Measurements from ENCODE around the gene CD101. TPM values are rescaled to one million over a fixed set of nuclear protein-coding genes. Genes with fewer than 3 reads are reported as not detected.

Gene CD101
- total and polyA plus RNA-seq, 4 experiments from 2014 or later: 2.1 to 9.1 (median 3.9) TPM

GRCh38 chr1:117011334-117011733, 9.8 kb downstream of the CD101 start:
- H3K36me3 ChIP-seq (ENCODE audit: insufficient read depth, low read length): no peaks in the 10 kb centered on the region
- peaks cover 18% of the 10 kb centered on the region for H3K4me1 ChIP-seq (ENCODE audit: insufficient read depth, low read length)
- POLR2A ChIA-PET (ENCODE audit: partially characterized antibody): no interaction called here
- H3K27me3 ChIP-seq (ENCODE audit: insufficient read depth, low read length): no peaks in the 10 kb centered on the region
- no peak overlapping the region for H3K4me3 ChIP-seq (ENCODE audit: low read length in 2 of 2)
- Mint-ChIP-seq H3K36me3 (peaks cover 0 to 11% of the 10 kb centered on the region in 2 donors), H3K4me1 (peaks cover 15 to 24% (median 20%) of the 10 kb centered on the region in 4 donors), H3K27ac (no peak overlapping the region), H3K4me3 (no peak overlapping the region), H3K27me3 (no peaks in the 10 kb centered on the region), H3K9me3 (no peaks in the 10 kb centered on the region)
- no peak overlapping the region for H3K27ac ChIP-seq (ENCODE audit: low read depth, low read length)
- CTCF ChIA-PET (ENCODE audit: partially characterized antibody): no interaction called here
- DNase-seq: no peak
- H3K9me3 ChIP-seq (ENCODE audit: control insufficient read depth in 1 of 2, low read length in 2 of 2): no peaks in the 10 kb centered on the region
- intact Hi-C loops (cut with micrococcal nuclease): no loop called here

DNA sequence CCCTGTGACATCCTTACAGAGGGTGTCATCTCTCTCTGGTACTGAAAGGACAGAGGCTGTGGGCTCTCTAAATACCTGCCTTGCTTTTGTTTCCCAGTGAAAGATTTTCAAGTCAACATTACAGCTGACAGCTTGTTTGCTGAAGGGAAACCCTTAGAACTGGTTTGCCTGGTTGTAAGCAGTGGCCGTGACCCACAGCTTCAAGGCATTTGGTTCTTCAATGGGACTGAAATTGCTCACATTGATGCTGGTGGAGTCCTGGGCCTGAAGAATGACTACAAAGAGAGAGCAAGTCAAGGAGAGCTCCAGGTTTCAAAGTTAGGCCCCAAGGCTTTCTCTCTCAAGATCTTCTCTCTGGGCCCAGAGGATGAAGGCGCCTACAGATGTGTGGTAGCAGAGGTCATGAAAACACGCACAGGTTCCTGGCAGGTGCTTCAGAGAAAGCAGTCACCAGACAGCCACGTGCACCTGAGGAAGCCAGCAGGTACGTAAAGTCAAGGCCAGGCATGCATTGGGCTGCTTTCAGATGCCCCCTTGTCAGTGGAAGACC, 11.8 kb downstream of the CD101 start:
- no peak overlapping the region for H3K27ac ChIP-seq (ENCODE audit: low read depth, low read length)
- no peaks in the 10 kb centered on the region for H3K9me3 Mint-ChIP-seq
- ChIA-PET POLR2A (ENCODE audit: partially characterized antibody) (interaction anchor here (1.7 to 2.1 kb wide), 2 partner anchors 9 to 27 kb away, joined by 13 to 16 read pairs; no protein-coding TSS in a partner anchor), CTCF (ENCODE audit: partially characterized antibody) (interaction anchor here (2.5 kb wide), 1 partner anchor 10 kb away, joined by 8 read pairs; no protein-coding TSS in a partner anchor)
- H3K27me3 Mint-ChIP-seq: no peaks in the 10 kb centered on the region
- DNase-seq: no peak
- H3K27me3 ChIP-seq (ENCODE audit: insufficient read depth, low read length): no peaks in the 10 kb centered on the region
- H3K36me3 Mint-ChIP-seq: peaks cover 0 to 11% of the 10 kb centered on the region in 2 donors
- no peak overlapping the region for H3K27ac Mint-ChIP-seq
- no peak overlapping the region for H3K4me3 Mint-ChIP-seq
- H3K4me1 ChIP-seq (ENCODE audit: insufficient read depth, low read length): peaks cover 16% of the 10 kb centered on the region
- no peak overlapping the region for H3K4me3 ChIP-seq (ENCODE audit: low read length in 2 of 2)
- peaks cover 15 to 18% (median 16%) of the 10 kb centered on the region in 4 donors for H3K4me1 Mint-ChIP-seq
- H3K9me3 ChIP-seq (ENCODE audit: control insufficient read depth in 1 of 2, low read length in 2 of 2): no peaks in the 10 kb centered on the region
- H3K36me3 ChIP-seq (ENCODE audit: insufficient read depth, low read length): no peaks in the 10 kb centered on the region
- intact Hi-C loops (cut with micrococcal nuclease): no loop called here

DNA sequence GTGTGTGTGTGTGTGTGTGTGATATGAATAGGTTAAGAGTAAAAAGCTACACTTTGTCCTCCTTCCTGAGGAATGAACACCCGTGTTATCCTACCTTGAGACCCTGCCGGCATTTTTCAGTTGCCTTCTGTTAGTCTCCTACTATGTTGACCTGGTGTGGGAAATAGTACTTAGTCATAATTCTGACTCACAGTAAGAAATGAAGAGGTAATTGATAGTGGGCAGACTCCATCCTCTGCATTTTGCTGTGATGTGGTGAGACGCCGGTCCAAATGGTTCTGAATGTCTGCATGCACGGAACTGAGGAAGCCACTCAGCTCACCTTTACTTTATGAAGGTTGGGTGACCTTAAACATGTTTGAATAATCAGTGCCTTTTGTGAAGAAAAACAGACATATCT, 12.6 kb downstream of the CD101 start:
- POLR2A ChIA-PET (ENCODE audit: partially characterized antibody): interaction anchor here (1.2 to 2.1 kb wide), 3 partner anchors 10 to 28 kb away, joined by 8 to 16 read pairs (median 13); partner anchors contain the start of gene CD101
- H3K9me3 Mint-ChIP-seq: no peaks in the 10 kb centered on the region
- peak overlapping the region in 1 of 7 donors; percentile 11 for H3K27ac Mint-ChIP-seq
- Histone ChIP-seq H3K4me3 (ENCODE audit: low read length in 2 of 2) (no peak overlapping the region), H3K27me3 (ENCODE audit: insufficient read depth, low read length) (no peaks in the 10 kb centered on the region), H3K36me3 (ENCODE audit: insufficient read depth, low read length) (no peaks in the 10 kb centered on the region), H3K27ac (ENCODE audit: low read depth, low read length) (no peak overlapping the region), H3K9me3 (ENCODE audit: control insufficient read depth in 1 of 2, low read length in 2 of 2) (no peaks in the 10 kb centered on the region), H3K4me1 (ENCODE audit: insufficient read depth, low read length) (peaks cover 8% of the 10 kb centered on the region)
- H3K4me1 Mint-ChIP-seq: peaks cover 7 to 12% (median 9%) of the 10 kb centered on the region in 4 donors
- DNase-seq: no peak
- intact Hi-C loops (cut with micrococcal nuclease): no loop called here
- CTCF ChIA-PET (ENCODE audit: partially characterized antibody): interaction anchor here (0.7 to 2.5 kb wide), 2 partner anchors 11 to 127 kb away, joined by 3 to 8 read pairs; no protein-coding TSS in a partner anchor
- H3K36me3 Mint-ChIP-seq: peaks cover 0 to 11% of the 10 kb centered on the region in 2 donors
- no peak overlapping the region for H3K4me3 Mint-ChIP-seq
- H3K27me3 Mint-ChIP-seq: no peaks in the 10 kb centered on the region

DNA sequence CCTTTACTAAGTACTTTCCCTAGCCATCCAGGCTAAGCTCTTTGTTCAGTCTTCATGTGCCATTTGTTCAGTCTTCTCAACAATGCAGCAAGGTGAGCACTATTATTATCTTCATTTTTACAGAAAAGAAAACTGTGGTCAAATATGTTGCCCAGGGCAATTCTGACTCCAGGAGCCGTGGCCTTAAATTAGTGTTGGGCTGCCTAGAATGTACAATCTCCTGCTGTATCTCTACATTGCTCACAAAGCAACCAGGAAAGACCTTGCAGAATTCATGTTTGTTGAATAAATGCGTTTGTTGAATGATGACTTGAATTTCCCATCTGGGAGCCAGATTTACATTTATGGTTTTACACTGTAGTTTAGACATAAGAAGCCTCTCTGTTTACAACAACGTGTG, 14.2 kb downstream of the CD101 start:
- no peaks in the 10 kb centered on the region for H3K9me3 Mint-ChIP-seq
- Histone ChIP-seq H3K27me3 (ENCODE audit: insufficient read depth, low read length) (no peaks in the 10 kb centered on the region), H3K4me1 (ENCODE audit: insufficient read depth, low read length) (no peaks in the 10 kb centered on the region), H3K36me3 (ENCODE audit: insufficient read depth, low read length) (no peaks in the 10 kb centered on the region), H3K27ac (ENCODE audit: low read depth, low read length) (no peak overlapping the region), H3K4me3 (ENCODE audit: low read length in 2 of 2) (no peak overlapping the region), H3K9me3 (ENCODE audit: control insufficient read depth in 1 of 2, low read length in 2 of 2) (no peaks in the 10 kb centered on the region)
- no peak overlapping the region for H3K4me3 Mint-ChIP-seq
- peaks cover 0 to 6% (median 2%) of the 10 kb centered on the region in 4 donors for H3K4me1 Mint-ChIP-seq
- H3K27ac Mint-ChIP-seq: peak overlapping the region in 1 of 7 donors; percentile 59
- no peak for DNase-seq
- POLR2A ChIA-PET (ENCODE audit: partially characterized antibody): no interaction called here
- H3K36me3 Mint-ChIP-seq: peaks cover 0 to 11% of the 10 kb centered on the region in 2 donors
- CTCF ChIA-PET (ENCODE audit: partially characterized antibody): no interaction called here
- H3K27me3 Mint-ChIP-seq: no peaks in the 10 kb centered on the region
- intact Hi-C loops (cut with micrococcal nuclease): no loop called here

- intact Hi-C loops (cut with micrococcal nuclease): no loop called here
- Histone ChIP-seq H3K4me1 (ENCODE audit: insufficient read depth, low read length) (no peaks in the 10 kb centered on the region), H3K4me3 (ENCODE audit: low read length in 2 of 2) (no peak overlapping the region), H3K36me3 (ENCODE audit: insufficient read depth, low read length) (no peaks in the 10 kb centered on the region), H3K9me3 (ENCODE audit: control insufficient read depth in 1 of 2, low read length in 2 of 2) (no peaks in the 10 kb centered on the region), H3K27me3 (ENCODE audit: insufficient read depth, low read length) (no peaks in the 10 kb centered on the region), H3K27ac (ENCODE audit: low read depth, low read length) (no peak overlapping the region)
- no peak for DNase-seq
- Mint-ChIP-seq H3K9me3 (no peaks in the 10 kb centered on the region), H3K27me3 (no peaks in the 10 kb centered on the region), H3K4me3 (no peak overlapping the region), H3K36me3 (peaks cover 0 to 4% of the 10 kb centered on the region in 2 donors), H3K4me1 (peaks cover 0 to 6% (median 2%) of the 10 kb centered on the region in 4 donors), H3K27ac (no peak overlapping the region)
- POLR2A ChIA-PET (ENCODE audit: partially characterized antibody): interaction anchor here (1.0 to 1.8 kb wide), 5 partner anchors 8 to 43 kb away, joined by 3 to 5 read pairs (median 3); partner anchors contain the start of gene TTF2
- CTCF ChIA-PET (ENCODE audit: partially characterized antibody): no interaction called here
Observed at GRCh38 chr1:117017062-117017461, 15.5 kb downstream of the CD101 start.

DNA sequence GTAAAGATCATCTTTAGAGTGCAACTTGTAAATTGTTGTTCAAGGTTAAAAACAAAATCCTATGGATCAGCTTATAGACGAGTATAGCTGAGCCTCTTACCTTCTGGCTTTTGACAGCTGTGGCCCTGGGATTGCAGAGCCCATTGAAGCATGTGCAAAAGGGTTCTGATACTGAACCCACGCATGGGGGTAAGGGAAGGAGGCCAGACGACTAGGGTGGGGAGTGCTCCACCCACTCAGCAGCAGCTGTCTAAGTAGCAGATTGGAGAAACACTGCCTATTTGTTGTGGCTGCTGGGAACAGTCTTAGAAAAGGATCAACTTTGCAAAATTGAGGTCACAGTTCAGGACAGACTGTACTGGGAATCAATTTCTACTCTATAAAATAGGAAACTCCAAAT, 16.1 kb downstream of the CD101 start:
- CTCF ChIA-PET (ENCODE audit: partially characterized antibody): no interaction called here
- Histone ChIP-seq H3K9me3 (ENCODE audit: control insufficient read depth in 1 of 2, low read length in 2 of 2) (no peaks in the 10 kb centered on the region), H3K4me3 (ENCODE audit: low read length in 2 of 2) (no peak overlapping the region), H3K27ac (ENCODE audit: low read depth, low read length) (no peak overlapping the region), H3K36me3 (ENCODE audit: insufficient read depth, low read length) (no peaks in the 10 kb centered on the region), H3K27me3 (ENCODE audit: insufficient read depth, low read length) (no peaks in the 10 kb centered on the region), H3K4me1 (ENCODE audit: insufficient read depth, low read length) (no peaks in the 10 kb centered on the region)
- intact Hi-C loops (cut with micrococcal nuclease): no loop called here
- Mint-ChIP-seq H3K4me3 (no peak overlapping the region), H3K36me3 (peaks cover 0 to 3% of the 10 kb centered on the region in 2 donors), H3K27ac (no peak overlapping the region), H3K4me1 (peaks cover 0 to 6% (median 2%) of the 10 kb centered on the region in 4 donors), H3K9me3 (no peaks in the 10 kb centered on the region), H3K27me3 (no peaks in the 10 kb centered on the region)
- no peak for DNase-seq
- POLR2A ChIA-PET (ENCODE audit: partially characterized antibody): interaction anchor here (1.0 to 1.8 kb wide), 5 partner anchors 9 to 42 kb away, joined by 3 to 5 read pairs (median 3); partner anchors contain the start of gene TTF2

GRCh38 chr1:117020526-117021156, 19.1 kb downstream of the CD101 start:
- Mint-ChIP-seq H3K36me3 (no peaks in the 10 kb centered on the region), H3K4me3 (no peak overlapping the region), H3K27me3 (peaks cover 0 to 2% of the 10 kb centered on the region in 2 donors), H3K9me3 (no peaks in the 10 kb centered on the region), H3K27ac (no peak overlapping the region), H3K4me1 (peaks cover 0 to 1% (median 0%) of the 10 kb centered on the region in 4 donors)
- H3K27me3 ChIP-seq (ENCODE audit: insufficient read depth, low read length): no peaks in the 10 kb centered on the region
- ChIA-PET POLR2A (ENCODE audit: partially characterized antibody) (no interaction called here), CTCF (ENCODE audit: partially characterized antibody) (no interaction called here)
- intact Hi-C loops (cut with micrococcal nuclease): no loop called here
- H3K27ac ChIP-seq (ENCODE audit: low read depth, low read length): no peak overlapping the region
- no peaks in the 10 kb centered on the region for H3K4me1 ChIP-seq (ENCODE audit: insufficient read depth, low read length)
- DNase-seq: no peak
- H3K4me3 ChIP-seq (ENCODE audit: low read length in 2 of 2): no peak overlapping the region
- no peaks in the 10 kb centered on the region for H3K36me3 ChIP-seq (ENCODE audit: insufficient read depth, low read length)
- no peaks in the 10 kb centered on the region for H3K9me3 ChIP-seq (ENCODE audit: control insufficient read depth in 1 of 2, low read length in 2 of 2)

All from CD4-positive, alpha-beta memory T cell (primary cell).